ENCODE results near the gene PIAS4.

GRCh38 chr19:3958836-3959765 is 48.4 kb upstream of the PIAS4 start:
- TF ChIP-seq POLR2A (IDR thresholded peaks at IDR 0.05) = no peak
- TF ChIP-seq, protein P1, sequence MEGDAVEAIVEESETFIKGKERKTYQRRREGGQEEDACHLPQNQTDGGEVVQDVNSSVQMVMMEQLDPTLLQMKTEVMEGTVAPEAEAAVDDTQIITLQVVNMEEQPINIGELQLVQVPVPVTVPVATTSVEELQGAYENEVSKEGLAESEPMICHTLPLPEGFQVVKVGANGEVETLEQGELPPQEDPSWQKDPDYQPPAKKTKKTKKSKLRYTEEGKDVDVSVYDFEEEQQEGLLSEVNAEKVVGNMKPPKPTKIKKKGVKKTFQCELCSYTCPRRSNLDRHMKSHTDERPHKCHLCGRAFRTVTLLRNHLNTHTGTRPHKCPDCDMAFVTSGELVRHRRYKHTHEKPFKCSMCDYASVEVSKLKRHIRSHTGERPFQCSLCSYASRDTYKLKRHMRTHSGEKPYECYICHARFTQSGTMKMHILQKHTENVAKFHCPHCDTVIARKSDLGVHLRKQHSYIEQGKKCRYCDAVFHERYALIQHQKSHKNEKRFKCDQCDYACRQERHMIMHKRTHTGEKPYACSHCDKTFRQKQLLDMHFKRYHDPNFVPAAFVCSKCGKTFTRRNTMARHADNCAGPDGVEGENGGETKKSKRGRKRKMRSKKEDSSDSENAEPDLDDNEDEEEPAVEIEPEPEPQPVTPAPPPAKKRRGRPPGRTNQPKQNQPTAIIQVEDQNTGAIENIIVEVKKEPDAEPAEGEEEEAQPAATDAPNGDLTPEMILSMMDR (IDR thresholded peaks at IDR 0.05) = no peak

All from body of pancreas (tissue), 4 donors.